HG03520 (cell line): ENCODE results near the gene NAPA.

Experiments used
- ATAC-seq: cut with Tn5 transposase; IDR thresholded peaks from one replicate; pipeline ENCODE4 v1.9.1; 2021; ENCODE audit warnings: mild to moderate bottlenecking, moderate library complexity; ENCODE audit not compliant: unreplicated experiment

The NAPA gene

GRCh38 chr19:47464675-47465419, 50.0 kb downstream of the NAPA start:
- ATAC-seq: no peak

DNA sequence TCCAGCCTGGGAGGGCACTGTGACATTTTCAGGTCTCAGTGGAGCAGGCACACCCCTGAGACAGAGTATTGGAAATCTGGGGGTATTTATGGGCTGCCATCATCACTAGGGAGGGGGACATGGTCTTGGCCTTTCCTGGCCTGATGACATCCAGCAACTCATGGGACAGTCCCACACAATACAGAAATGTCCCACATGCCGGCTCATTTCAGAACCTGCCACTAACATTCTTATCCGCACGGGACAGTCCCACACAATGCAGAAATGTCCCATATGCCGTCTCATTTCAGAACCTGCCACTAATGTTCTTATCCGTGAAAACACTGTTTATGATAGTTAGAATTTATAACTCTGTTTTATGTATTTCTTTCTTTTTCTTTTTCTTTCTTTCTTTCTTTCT, 53.0 kb downstream of the NAPA start:
- no peak for ATAC-seq

- ATAC-seq: no peak
These were observed 55.4 kb downstream of the NAPA start for GRCh38 chr19:47459477-47459876.

DNA sequence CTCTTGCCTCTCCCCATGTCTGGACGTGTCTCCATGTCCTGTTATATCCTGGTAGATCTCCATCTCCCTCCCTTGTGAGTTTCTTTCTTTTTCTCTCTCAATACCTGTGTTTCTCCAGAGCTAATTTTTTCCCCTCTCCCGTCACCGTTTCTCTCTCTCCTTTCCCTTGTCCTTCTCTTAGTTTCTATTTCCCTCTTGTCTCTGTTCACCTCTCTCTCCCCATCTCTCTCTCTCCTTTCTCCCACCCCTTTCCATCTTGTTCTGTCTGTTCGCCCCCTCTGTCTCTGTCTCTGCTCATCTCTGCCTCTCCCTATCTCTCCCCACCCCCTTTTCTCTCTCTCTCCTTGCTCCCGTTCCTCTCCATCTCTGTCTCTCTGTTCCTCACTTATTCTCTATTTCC, 56.2 kb downstream of the NAPA start:
- ATAC-seq: no peak

GRCh38 chr19:47456721-47457474, 58.0 kb downstream of the NAPA start:
- ATAC-seq: no peak

DNA sequence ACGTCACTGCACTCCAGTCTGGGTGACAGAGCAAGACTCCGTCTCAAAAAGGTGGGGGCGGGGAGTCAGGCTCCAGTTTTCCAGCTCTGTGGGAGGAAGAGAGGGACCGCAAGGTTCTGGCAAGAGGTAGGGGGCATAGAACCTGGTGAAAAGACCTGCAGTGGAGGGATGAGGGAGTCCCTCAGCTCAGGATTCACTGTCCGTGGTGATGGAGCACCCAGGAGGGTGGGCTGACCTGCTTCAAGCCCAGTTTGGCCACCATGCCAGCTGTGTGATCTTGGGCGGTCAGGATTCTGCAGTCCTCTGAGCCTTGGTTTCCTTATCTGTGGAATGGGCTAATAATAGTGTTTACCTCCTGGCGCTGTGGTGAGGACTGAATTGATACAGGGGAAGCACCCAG, 64.4 kb downstream of the NAPA start:
- no peak for ATAC-seq

- no peak for ATAC-seq
These were observed 66.5 kb downstream of the NAPA start for GRCh38 chr19:47448360-47448727.

- no peak for ATAC-seq
These were observed 67.1 kb downstream of the NAPA start for GRCh38 chr19:47447470-47448359.

DNA sequence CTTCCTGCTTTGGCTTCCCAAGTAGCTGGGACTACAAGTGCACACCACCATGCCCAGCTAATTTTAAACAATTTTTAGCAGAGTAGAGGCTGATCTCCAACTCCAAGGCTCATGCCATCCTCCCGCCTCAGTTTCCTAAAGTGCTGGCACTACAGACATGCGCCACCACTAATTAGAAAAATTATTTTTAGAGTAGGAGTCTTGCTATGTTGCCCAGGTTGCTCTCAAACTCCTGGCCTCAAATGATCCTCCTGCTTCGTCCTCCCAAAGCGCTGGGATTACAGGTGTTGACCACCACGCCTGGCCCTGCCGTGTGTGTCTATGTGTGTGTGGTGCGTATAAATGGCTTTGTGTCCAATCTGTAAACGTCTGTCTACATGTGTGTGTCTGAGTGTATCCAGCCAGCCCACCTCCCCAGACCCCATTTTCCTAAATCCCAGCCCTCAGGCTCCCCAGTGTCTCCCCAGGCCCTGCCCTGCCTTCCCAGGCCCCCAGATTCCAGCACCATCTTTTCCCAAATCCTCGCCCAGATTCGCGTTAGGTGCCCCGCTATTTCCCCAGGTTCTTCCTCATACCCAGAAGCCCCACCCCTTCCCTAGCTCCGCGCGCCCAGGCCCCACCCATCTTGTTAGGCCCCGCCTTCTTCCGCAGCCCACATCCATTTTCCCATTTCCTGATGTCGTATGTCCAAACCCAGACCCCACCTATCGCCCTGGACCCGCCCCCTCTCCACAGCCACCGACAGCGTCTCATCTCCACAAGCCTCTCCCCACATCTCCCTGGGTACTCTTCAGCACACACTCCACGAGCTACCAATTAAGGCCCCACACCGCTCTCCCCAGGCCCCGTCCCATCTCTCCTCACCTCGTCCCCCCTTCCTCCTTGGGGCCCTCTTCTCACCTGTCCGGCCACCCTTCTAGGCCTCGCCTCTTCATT, 68.1 kb downstream of the NAPA start:
- no peak for ATAC-seq

DNA sequence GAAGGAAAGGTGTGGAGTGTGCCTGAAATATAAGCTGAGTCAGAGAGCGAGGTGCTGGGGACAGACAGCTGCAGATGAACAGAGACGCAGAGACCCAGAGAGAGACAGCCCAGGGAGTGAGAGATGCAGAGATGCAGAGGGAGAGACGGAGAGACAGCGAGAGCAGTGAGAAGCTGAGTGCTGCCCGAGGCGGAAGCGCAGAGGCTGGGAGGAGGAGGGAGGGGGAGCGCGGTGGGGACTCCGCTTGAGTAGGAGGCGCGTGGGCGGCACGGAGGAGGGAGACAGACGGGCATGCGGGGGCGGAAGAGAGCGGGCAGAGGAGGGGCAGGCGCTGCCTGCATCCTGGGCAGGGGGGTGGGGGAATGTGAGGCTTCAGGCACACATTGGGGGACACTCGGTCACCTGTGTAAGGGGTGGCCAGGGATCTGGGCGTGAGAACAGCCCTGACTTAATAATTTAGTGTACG, 68.9 kb downstream of the NAPA start:
- no peak for ATAC-seq

GRCh38 chr19:47445527-47445926, 69.3 kb downstream of the NAPA start:
- ATAC-seq: no peak

DNA sequence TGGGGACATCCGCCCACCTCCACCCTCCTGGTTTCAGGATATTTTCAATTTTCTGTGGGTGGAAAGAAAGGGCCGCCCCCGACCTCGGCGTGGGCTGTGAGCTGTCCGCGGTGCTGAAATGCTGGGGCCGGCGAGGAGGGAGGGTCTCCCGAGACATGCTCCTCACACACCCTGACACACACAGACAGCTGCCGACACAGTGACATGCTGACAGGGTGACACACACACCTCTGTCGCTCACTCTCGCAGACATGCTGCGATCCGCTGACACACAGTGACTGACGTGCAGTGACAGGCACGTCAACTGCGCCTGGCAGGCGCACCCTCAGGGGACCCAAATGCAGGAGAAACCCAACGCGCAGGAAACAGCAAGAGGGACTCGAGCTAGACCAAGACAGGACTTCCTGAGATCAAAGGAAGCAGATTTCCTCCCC, 70.5 kb downstream of the NAPA start:
- no peak for ATAC-seq

DNA sequence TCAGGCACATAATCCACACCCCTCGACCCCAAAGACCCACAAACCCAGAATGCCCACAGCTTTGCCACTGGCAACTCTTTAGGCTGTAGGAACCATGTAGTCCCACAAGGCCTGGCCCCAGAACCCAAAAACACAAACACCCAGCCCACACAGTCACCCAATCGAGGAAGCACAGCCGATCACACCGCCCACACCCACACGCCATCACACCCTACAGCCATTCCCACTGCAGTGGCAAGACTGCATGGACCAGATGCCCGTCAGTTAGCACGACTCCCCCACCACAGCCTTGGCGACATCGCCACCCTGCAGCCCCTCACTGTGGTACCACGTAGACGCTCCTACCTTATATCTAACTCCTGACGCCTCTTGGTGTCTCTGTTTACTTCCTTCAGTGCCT, 71.5 kb downstream of the NAPA start:
- no peak for ATAC-seq

DNA sequence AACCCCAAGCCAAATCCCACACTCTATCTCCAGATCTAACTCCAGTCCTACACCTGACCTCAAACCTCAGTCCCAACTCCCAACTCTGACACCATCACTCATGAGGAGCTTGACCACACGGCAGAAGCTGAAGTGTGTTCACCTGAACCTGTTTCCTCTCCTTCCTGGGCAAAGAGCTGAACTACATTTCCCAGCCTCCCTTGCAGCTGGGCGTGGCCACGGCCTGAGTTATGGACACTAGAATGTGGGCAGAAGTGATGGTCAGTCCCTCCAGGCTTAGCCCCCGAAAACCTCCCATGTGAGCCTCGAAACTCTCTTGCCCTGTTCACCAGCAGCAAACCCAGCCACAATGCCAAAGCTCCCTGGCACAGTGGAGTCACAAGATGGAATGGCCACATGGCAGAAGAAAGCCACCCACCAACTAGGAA, 76.1 kb downstream of the NAPA start:
- ATAC-seq: no peak
